Glutamatergic neuron (in vitro differentiated cells): ENCODE measurements around the gene GLTP. TPM values are rescaled to one million over a fixed set of nuclear protein-coding genes. Genes with fewer than 3 reads are reported as not detected.

Experiments
- DNase-seq: peaks from one replicate; pipeline ENCODE4 v3.0.0; 2022
- H3K27ac Mint-ChIP-seq: one replicate; pipeline ENCODE4 v1.8.0; 2020; ENCODE audit warnings: mild to moderate bottlenecking, mixed read lengths, inconsistent platforms; ENCODE audit not compliant: unreplicated experiment
- H3K27me3 Mint-ChIP-seq: one replicate; pipeline ENCODE4 v1.8.0; 2020; ENCODE audit warnings: mild to moderate bottlenecking, moderate library complexity, mixed read lengths, inconsistent platforms; ENCODE audit not compliant: unreplicated experiment
- H3K36me3 Mint-ChIP-seq: one replicate; pipeline ENCODE4 v1.8.0; 2020; ENCODE audit warnings: mild to moderate bottlenecking, mixed read lengths, inconsistent platforms; ENCODE audit not compliant: unreplicated experiment
- H3K4me1 Mint-ChIP-seq: one replicate; pipeline ENCODE4 v1.8.0; 2020; ENCODE audit warnings: mild to moderate bottlenecking, low read depth, mixed read lengths, inconsistent platforms; ENCODE audit not compliant: unreplicated experiment
- H3K4me3 Mint-ChIP-seq: one replicate; pipeline ENCODE4 v1.8.0; 2020; ENCODE audit warnings: mild to moderate bottlenecking, mixed read lengths, inconsistent platforms; ENCODE audit not compliant: unreplicated experiment
- H3K9me3 Mint-ChIP-seq: one replicate; pipeline ENCODE4 v1.8.0; 2020; ENCODE audit warnings: mild to moderate bottlenecking, moderate library complexity, mixed read lengths, inconsistent platforms; ENCODE audit not compliant: unreplicated experiment
- total RNA-seq: library from RNA; stranded (reverse); fragmentation: NEBNext Ultra II Directional; extraction: Animal tissue kit (Norgen Biotek cat#: 25700); gene quantifications from one replicate; pipeline ENCODE4 v1.2.1, GENCODE V29; 2021; ENCODE audit not compliant: unreplicated experiment
- TF ChIP-seq, protein P1 (sequence below): fragments of 200-600 bp; sonication (generic); IDR thresholded peaks from one replicate; pipeline ENCODE4 v1.5.0; 2021; ENCODE audit not compliant: partially characterized antibody, unreplicated experiment

The GLTP gene
- total RNA-seq, 1 donor from 2014 or later = 22.6 TPM

DNA sequence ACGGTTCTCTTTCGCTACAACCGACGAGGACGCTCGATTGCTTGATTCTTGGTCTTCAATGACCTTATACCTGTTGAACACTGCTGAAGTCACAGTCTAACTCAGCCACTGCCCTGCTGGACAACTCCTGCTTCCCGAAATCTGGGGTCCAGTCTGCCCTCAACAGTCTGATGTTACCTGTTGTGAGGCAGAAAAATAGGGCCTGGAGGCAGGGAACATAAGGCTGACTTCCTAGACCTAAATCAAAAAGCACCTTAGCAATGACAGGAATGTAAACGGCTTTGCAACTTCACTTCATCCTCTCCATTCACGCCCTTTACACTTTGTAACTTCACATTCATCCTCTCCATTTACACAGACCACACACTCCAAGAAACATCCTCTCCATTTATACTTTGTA, 597 bp upstream of the GLTP start:
- Mint-ChIP-seq H3K36me3 (peaks cover 6% of the 10 kb centered on the region), H3K27me3 (peaks cover 13% of the 10 kb centered on the region), H3K27ac (peak overlapping the region; percentile 67), H3K9me3 (peaks cover 14% of the 10 kb centered on the region), H3K4me3 (peak overlapping the region; percentile 92), H3K4me1 (peaks cover 24% of the 10 kb centered on the region)
- DNase-seq = no peak
- TF ChIP-seq, protein P1, sequence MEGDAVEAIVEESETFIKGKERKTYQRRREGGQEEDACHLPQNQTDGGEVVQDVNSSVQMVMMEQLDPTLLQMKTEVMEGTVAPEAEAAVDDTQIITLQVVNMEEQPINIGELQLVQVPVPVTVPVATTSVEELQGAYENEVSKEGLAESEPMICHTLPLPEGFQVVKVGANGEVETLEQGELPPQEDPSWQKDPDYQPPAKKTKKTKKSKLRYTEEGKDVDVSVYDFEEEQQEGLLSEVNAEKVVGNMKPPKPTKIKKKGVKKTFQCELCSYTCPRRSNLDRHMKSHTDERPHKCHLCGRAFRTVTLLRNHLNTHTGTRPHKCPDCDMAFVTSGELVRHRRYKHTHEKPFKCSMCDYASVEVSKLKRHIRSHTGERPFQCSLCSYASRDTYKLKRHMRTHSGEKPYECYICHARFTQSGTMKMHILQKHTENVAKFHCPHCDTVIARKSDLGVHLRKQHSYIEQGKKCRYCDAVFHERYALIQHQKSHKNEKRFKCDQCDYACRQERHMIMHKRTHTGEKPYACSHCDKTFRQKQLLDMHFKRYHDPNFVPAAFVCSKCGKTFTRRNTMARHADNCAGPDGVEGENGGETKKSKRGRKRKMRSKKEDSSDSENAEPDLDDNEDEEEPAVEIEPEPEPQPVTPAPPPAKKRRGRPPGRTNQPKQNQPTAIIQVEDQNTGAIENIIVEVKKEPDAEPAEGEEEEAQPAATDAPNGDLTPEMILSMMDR = no peak

DNA sequence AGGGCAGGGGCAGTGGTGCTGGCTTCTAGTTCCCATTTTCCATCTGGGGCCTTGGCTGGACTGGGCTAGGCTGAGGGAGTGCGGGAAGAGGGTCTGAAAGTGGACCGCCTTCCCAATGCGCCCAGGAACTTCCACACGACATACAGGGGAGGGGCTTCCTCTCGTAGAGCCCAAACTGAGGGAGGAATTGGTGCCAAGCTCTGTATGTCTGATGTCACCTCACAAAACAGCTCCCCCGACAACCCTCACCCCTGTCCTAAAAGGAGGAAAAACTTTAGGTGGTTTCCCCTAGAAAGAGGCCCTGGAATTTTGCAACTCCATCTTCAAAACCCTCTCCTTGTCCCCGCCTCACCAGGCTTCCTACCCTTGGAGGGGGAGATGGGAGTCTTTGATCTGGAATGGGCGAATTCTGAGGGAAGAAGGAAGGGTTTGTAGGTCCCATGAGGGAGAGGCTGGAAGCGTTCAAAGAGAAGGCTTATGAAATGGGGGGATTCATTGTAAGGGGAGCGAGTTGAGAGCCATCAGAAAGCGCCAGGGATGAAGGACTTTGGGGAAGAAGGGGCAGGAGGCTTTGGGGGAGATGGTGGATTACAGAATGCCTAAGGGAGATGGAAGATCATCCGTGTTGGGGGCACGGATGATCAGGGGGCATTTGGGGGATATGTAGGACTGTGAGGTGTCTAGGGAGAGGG, 844 bp downstream of the GLTP start:
- H3K36me3 Mint-ChIP-seq = peaks cover 6% of the 10 kb centered on the region
- TF ChIP-seq, protein P1 = no peak
- no peak for DNase-seq

DNA sequence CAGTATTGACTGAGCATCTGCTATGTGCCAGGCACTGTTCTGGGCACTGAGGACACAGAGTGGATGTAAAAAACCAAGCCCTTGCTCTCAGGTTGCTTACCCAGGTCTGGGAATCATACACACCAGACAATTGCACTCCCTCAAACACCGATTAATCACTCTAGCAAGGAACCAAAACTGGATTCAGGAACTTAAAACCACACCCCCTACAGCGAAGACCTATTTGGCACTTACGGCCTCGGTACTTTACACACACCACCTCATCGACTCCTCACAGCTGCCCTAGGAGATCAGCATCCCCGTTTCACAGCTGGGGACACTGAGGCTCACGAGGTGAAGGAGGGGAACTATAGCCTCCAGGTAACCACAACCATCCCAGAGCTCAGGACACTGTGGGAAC, 1.6 kb downstream of the GLTP start:
- peaks cover 14% of the 10 kb centered on the region for H3K9me3 Mint-ChIP-seq
- no peak for DNase-seq
- peaks cover 13% of the 10 kb centered on the region for H3K27me3 Mint-ChIP-seq
- peak overlapping the region; percentile 96 for H3K27ac Mint-ChIP-seq
- TF ChIP-seq, protein P1 = no peak
- peaks cover 6% of the 10 kb centered on the region for H3K36me3 Mint-ChIP-seq
- H3K4me1 Mint-ChIP-seq = peaks cover 32% of the 10 kb centered on the region
- peak overlapping the region; percentile 98 for H3K4me3 Mint-ChIP-seq

More for the DNA sequence above, 844 bp downstream of the GLTP start:
- H3K27ac Mint-ChIP-seq = peak overlapping the region; percentile 79
- peak overlapping the region; percentile 98 for H3K4me3 Mint-ChIP-seq
- H3K4me1 Mint-ChIP-seq = peaks cover 32% of the 10 kb centered on the region
- peaks cover 14% of the 10 kb centered on the region for H3K9me3 Mint-ChIP-seq
- peaks cover 13% of the 10 kb centered on the region for H3K27me3 Mint-ChIP-seq

DNA sequence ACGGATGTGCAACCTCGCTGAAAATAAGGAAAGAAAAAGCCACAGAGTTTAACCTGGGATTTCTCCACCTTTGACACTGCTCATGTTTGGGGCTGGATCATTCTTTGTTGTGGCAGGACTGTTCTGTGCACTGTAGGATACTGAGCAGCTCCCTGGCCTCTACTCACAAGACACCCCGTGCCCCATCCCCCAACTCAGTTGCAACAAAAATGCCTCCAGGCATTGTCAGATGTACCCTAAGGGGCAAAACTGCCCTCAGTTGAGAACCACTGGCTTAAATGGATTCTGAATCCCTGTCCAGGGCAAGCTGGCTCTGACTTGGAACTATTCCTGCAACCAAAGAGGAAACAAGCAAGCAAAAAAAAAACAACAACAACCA, 2.1 kb downstream of the GLTP start:
- Mint-ChIP-seq H3K4me1 (peaks cover 32% of the 10 kb centered on the region), H3K36me3 (peaks cover 6% of the 10 kb centered on the region)

More for the DNA sequence above, 2.1 kb downstream of the GLTP start:
- TF ChIP-seq, protein P1 = no peak
- H3K4me3 Mint-ChIP-seq = peak overlapping the region; percentile 98
- H3K9me3 Mint-ChIP-seq = peaks cover 14% of the 10 kb centered on the region
- peak overlapping the region; percentile 96 for H3K27ac Mint-ChIP-seq
- peaks cover 13% of the 10 kb centered on the region for H3K27me3 Mint-ChIP-seq
- peak; percentile 35 for DNase-seq
